Osteoblast (primary cell): ENCODE data around the gene VEZF1. TPM values are rescaled to one million over a fixed set of nuclear protein-coding genes. Genes with fewer than 3 reads are reported as not detected.

Experiments used
- DNase-seq: peaks from one replicate; pipeline ENCODE4 v3.0.0; 2011; ENCODE audit warnings: low spot score, mixed read lengths; ENCODE audit not compliant: insufficient read length; ENCODE audit errors: missing footprints
- H2AFZ ChIP-seq: 2 replicates; pipeline ENCODE4 v1.6.0; 2011; ENCODE audit warnings: mild to moderate bottlenecking, low read length
- H3K27ac ChIP-seq: 2 replicates; pipeline ENCODE4 v1.5.1; 2011; ENCODE audit warnings: mild to moderate bottlenecking, low read depth, low read length, moderate library complexity
- H3K27me3 ChIP-seq: 2 replicates; pipeline ENCODE4 v1.6.0; 2012; ENCODE audit warnings: mild to moderate bottlenecking, control low read depth, inconsistent platforms, low read length, moderate library complexity; ENCODE audit not compliant: insufficient read depth
- H3K36me3 ChIP-seq: 2 replicates; pipeline ENCODE4 v1.5.1; 2011; ENCODE audit warnings: mild to moderate bottlenecking, low read length, control low read depth, moderate library complexity; ENCODE audit not compliant: insufficient read depth
- H3K4me1 ChIP-seq: 2 replicates; pipeline ENCODE4 v1.5.1; 2011; ENCODE audit warnings: mild to moderate bottlenecking, low read length, control low read depth, moderate library complexity; ENCODE audit not compliant: insufficient read depth
- H3K4me2 ChIP-seq: 2 replicates; pipeline ENCODE4 v1.6.0; 2011; ENCODE audit warnings: mild to moderate bottlenecking, low read length; ENCODE audit not compliant: insufficient read depth
- H3K4me3 ChIP-seq: fragments of 200-600 bp; sonication (generic); 3 replicates; pipeline ENCODE4 v1.5.1; 2012; ENCODE audit warnings: mild to moderate bottlenecking, low read length, inconsistent platforms; ENCODE audit not compliant: insufficient read depth
- H3K79me2 ChIP-seq: 2 replicates; pipeline ENCODE4 v1.6.0; 2012; ENCODE audit warnings: mild to moderate bottlenecking, low read length, control low read depth, inconsistent platforms; ENCODE audit not compliant: insufficient read depth
- H3K9me3 ChIP-seq: 2 replicates; pipeline ENCODE4 v1.5.1; 2011; ENCODE audit warnings: low read depth, low read length, control low read depth
- H4K20me1 ChIP-seq: 2 replicates; pipeline ENCODE4 v1.6.0; 2012; ENCODE audit warnings: mild to moderate bottlenecking, low read length, control low read depth; ENCODE audit not compliant: insufficient read depth
- total RNA-seq: library from RNA; depleted of rRNA; stranded (reverse); fragments of >200 nt; gene quantifications from 2 replicates; pipeline ENCODE4 v1.2.3, GENCODE V29; 2012
- TF ChIP-seq, protein P1 (sequence below): IDR thresholded peaks from 2 replicates; pipeline ENCODE4 v1.5.1; 2011; ENCODE audit warnings: mild to moderate bottlenecking, low read depth, low read length, moderate library complexity; ENCODE audit errors: extremely low read depth

Gene VEZF1
- total RNA-seq, 1 donor = 58.6 TPM

DNA sequence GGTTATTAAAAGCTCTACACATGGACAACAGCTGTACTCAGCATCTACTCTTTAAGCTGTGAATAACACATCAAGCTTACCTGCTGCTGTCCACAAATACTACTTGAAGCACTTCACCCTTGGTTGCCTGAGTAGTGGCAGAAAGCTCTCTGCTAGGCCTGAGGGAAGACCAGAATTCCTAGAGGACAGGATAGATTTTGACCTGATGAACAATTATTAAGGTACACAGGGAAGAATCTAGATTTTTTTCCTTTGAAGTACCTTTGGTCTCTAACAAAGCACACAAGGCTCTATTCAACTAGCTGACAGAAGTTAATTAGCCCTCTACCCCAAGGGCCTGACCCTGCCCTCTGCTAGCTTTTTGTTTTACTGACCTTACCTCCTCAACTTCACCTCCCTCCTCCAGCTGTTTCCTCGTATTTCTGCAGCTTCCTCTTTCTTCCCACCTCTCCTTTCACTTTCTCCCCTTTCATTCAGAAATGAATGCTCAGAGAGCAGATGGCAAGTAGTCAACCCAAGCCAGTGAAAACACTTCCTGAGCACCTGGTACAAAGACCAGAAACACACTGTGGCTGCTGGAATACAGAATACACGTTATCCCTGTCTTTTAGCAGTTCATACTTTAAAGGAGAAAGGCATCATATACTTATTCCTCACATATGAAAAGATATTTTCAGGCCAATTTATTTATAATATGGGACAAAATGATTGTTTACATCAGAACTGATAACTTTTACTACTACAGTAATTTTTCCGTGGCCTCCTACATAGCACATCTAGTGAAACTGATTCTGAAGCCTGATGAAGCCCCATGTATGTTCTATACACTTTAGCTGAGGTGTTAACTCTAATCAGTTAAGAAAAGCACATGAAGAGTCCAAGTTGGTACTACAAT, 5.7 kb upstream of the VEZF1 start:
- Histone ChIP-seq H4K20me1 (no peaks in the 10 kb centered on the region), H3K79me2 (peaks cover 6% of the 10 kb centered on the region), H2AFZ (no peak overlapping the region), H3K4me1 (peaks cover 15% of the 10 kb centered on the region), H3K9me3 (no peaks in the 10 kb centered on the region), H3K4me3 (no peak overlapping the region), H3K27ac (peak overlapping the region; percentile 9), H3K27me3 (no peaks in the 10 kb centered on the region), H3K4me2 (no peak overlapping the region), H3K36me3 (peaks cover 26% of the 10 kb centered on the region)
- no peak for DNase-seq
- TF ChIP-seq, protein P1, sequence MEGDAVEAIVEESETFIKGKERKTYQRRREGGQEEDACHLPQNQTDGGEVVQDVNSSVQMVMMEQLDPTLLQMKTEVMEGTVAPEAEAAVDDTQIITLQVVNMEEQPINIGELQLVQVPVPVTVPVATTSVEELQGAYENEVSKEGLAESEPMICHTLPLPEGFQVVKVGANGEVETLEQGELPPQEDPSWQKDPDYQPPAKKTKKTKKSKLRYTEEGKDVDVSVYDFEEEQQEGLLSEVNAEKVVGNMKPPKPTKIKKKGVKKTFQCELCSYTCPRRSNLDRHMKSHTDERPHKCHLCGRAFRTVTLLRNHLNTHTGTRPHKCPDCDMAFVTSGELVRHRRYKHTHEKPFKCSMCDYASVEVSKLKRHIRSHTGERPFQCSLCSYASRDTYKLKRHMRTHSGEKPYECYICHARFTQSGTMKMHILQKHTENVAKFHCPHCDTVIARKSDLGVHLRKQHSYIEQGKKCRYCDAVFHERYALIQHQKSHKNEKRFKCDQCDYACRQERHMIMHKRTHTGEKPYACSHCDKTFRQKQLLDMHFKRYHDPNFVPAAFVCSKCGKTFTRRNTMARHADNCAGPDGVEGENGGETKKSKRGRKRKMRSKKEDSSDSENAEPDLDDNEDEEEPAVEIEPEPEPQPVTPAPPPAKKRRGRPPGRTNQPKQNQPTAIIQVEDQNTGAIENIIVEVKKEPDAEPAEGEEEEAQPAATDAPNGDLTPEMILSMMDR = no peak

DNA sequence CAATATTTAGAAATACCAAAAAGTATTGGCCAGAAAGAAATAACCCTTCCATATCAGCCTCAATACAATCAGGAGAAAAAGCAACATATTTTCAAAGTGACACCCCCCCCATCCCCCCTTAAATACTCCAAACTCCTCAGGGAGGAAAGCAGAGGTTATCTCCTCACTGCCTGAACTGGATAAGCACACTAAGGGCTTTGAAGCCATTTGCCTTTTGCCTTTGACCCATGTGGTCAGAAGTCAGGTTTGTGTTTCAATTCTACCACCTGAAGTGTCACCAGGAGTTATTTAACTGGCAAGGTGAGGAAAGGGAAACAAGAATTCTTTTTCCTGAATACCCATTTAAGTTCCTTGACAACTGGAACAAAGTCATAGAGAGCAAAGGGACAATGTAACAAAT, 3.5 kb upstream of the VEZF1 start:
- TF ChIP-seq, protein P1 = no peak

DNA sequence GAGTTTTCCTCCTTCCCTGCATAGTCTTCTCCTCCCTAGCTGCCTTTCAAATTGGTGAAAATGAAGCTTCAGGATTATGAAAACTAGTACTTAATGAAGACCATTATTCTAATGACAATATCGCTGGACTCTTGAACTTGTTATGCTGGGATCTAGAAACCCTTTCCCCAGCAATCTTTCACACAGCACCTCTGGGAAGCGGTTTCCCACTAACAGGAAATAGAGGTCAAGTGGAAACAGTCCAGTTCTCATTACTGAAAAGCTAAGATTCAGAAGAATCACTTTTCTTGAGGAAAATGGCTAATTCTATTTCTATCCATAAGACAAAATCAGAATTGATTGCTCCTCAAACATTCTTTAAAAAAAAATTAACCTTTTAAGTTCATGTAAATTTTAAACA, 2.0 kb upstream of the VEZF1 start:
- Histone ChIP-seq H3K27me3 (no peaks in the 10 kb centered on the region), H3K79me2 (peaks cover 21% of the 10 kb centered on the region), H3K4me1 (peaks cover 30% of the 10 kb centered on the region), H3K27ac (peak overlapping the region; percentile 80), H2AFZ (no peak overlapping the region), H3K36me3 (peaks cover 15% of the 10 kb centered on the region), H3K4me3 (no peak overlapping the region), H4K20me1 (peaks cover 8% of the 10 kb centered on the region), H3K4me2 (no peak overlapping the region), H3K9me3 (no peaks in the 10 kb centered on the region)
- TF ChIP-seq, protein P1 = no peak
- no peak for DNase-seq

More for the DNA sequence above, 3.5 kb upstream of the VEZF1 start:
- no peaks in the 10 kb centered on the region for H3K9me3 ChIP-seq
- DNase-seq = no peak
- H3K36me3 ChIP-seq = peaks cover 12% of the 10 kb centered on the region
- H3K4me3 ChIP-seq = no peak overlapping the region
- H4K20me1 ChIP-seq = no peaks in the 10 kb centered on the region
- no peak overlapping the region for H2AFZ ChIP-seq
- peaks cover 19% of the 10 kb centered on the region for H3K4me1 ChIP-seq
- no peaks in the 10 kb centered on the region for H3K27me3 ChIP-seq
- H3K79me2 ChIP-seq = peaks cover 7% of the 10 kb centered on the region
- H3K4me2 ChIP-seq = no peak overlapping the region
- H3K27ac ChIP-seq = no peak overlapping the region
